HepG2 (cell line): ENCODE measurements around the gene SYNE1. TPM values are rescaled to one million over a fixed set of nuclear protein-coding genes. Genes with fewer than 3 reads are reported as not detected.

Experiments
- ATAC-seq: fragments of 200-7000 bp; cut with Tn5 transposase; 3 replicates; pipeline ENCODE4 v1.9.1; 2020; ENCODE audit warnings: mild to moderate bottlenecking, moderate library complexity
- BruUV-seq: library from RNA; stranded (reverse); fragments of 400-500 nt; replicated peaks from 2 replicates; lab custom pipeline; 2021; lab: Mats Ljungman, UMichigan
- CTCF ChIA-PET: fragments of 300-600 bp; formaldehyde crosslinking; extraction: SDS; loops from one replicate; lab custom pipeline; 2021; ENCODE audit warnings: low total read pairs, inconsistent platforms, low intra/inter-chr PET ratio; lab: Yijun Ruan, JAX
- POLR2A ChIA-PET: fragments of 350-600 bp; sonication (Branson Sonifier 250); formaldehyde crosslinking; loops from one replicate; lab custom pipeline; 2020; ENCODE audit warnings: antibody characterized with exemption, inconsistent platforms; lab: Yijun Ruan, JAX
- DNase-seq: peaks from one replicate; pipeline ENCODE4 v3.0.0-alpha.2; 2015; ENCODE audit warnings: low spot score
- FAIRE-seq: peaks from 3 replicates; lab custom pipeline; 2011; peaks lifted over from hg19 to GRCh38; lab: Jason Lieb, UNC
- H2AFZ ChIP-seq: one replicate; pipeline ENCODE4 v1.6.1; 2011; ENCODE audit warnings: low read length, inconsistent platforms
- H3K27ac ChIP-seq: fragments of 300-600 bp; 3 replicates; pipeline ENCODE4 v1.8.0; 2011; ENCODE audit warnings: mixed run types, mild to moderate bottlenecking, mixed read lengths, low read length, inconsistent platforms; ENCODE audit not compliant: insufficient read depth; ENCODE audit errors: extremely low read length
- H3K27me3 ChIP-seq, 2 experiments: fragments of 200-600 bp in 1 of 2; 2 replicates in 1 of 2; 3 replicates in 1 of 2; pipeline versions ENCODE4 v1.6.0 to v1.8.0; 2011; ENCODE audit warnings: low read length in 2 of 2, mild to moderate bottlenecking in 2 of 2, moderate library complexity in 2 of 2, inconsistent platforms in 1 of 2; ENCODE audit not compliant: insufficient read depth in 2 of 2, control insufficient read depth in 1 of 2
- H3K36me3 ChIP-seq, 2 experiments: fragments of 200-600 bp in 1 of 2; replicated peaks in 1 of 2; 2 replicates in 1 of 2; 3 replicates in 1 of 2; pipeline versions ENCODE4 v1.5.1 to v1.8.0; 2011; ENCODE audit warnings: low read length in 2 of 2, inconsistent platforms in 1 of 2; ENCODE audit not compliant: insufficient read depth in 2 of 2, control insufficient read depth in 1 of 2
- H3K4me1 ChIP-seq: 2 replicates; pipeline ENCODE4 v1.5.1; 2012; ENCODE audit warnings: low read length, inconsistent platforms; ENCODE audit not compliant: insufficient read depth
- H3K4me2 ChIP-seq: 2 replicates; pipeline ENCODE4 v1.6.0; 2011; ENCODE audit warnings: low read depth, low read length, inconsistent platforms
- H3K4me3 ChIP-seq, 3 experiments: fragments of 200-600 bp in 1 of 3; sonication (generic), shearing (Covaris generic) in 1 of 3; replicated peaks in 1 of 3; 2 replicates each; pipeline ENCODE4 v1.5.1; 2011 to 2016; ENCODE audit warnings: low read length in 3 of 3, inconsistent platforms in 2 of 3, low read depth in 2 of 3, mild to moderate bottlenecking in 2 of 3, control low read depth in 1 of 3, mixed read lengths in 1 of 3; ENCODE audit not compliant: insufficient read depth in 1 of 3
- H3K79me2 ChIP-seq: one replicate; pipeline ENCODE4 v1.6.1; 2011; ENCODE audit warnings: low read length, inconsistent platforms; ENCODE audit not compliant: insufficient read depth
- H3K9ac ChIP-seq: 2 replicates; pipeline ENCODE4 v1.6.0; 2011; ENCODE audit warnings: mild to moderate bottlenecking, low read depth, low read length, inconsistent platforms; ENCODE audit not compliant: insufficient read depth
- H3K9me3 ChIP-seq: 2 replicates; pipeline ENCODE4 v1.5.1; 2012; ENCODE audit warnings: mild to moderate bottlenecking, low read length
- H4K20me1 ChIP-seq: 2 replicates; pipeline ENCODE4 v1.6.0; 2011; ENCODE audit warnings: inconsistent platforms, mild to moderate bottlenecking, low read length, moderate library complexity; ENCODE audit not compliant: insufficient read depth
- DDIT3 ChIP-seq: sonication (generic); formaldehyde crosslinking; IDR thresholded peaks from 2 replicates; pipeline ENCODE4 v1.4.0; 2020; ENCODE audit warnings: mild to moderate bottlenecking, missing genetic modification reagents
- MIXL1 ChIP-seq: IDR thresholded peaks from 2 replicates; pipeline ENCODE4 v1.6.1; 2016
- NFYB ChIP-seq: sonication (generic); formaldehyde crosslinking; IDR thresholded peaks from 2 replicates; pipeline ENCODE4 v1.4.0; 2020; ENCODE audit warnings: missing genetic modification reagents
- SRSF9 ChIP-seq: fragments of 200-400 bp; formaldehyde crosslinking; IDR thresholded peaks from 2 replicates; pipeline ENCODE4 v1.6.1; 2018; ENCODE audit warnings: borderline replicate concordance, mild to moderate bottlenecking, low read depth, low read length; ENCODE audit not compliant: insufficient read depth, poor library complexity, severe bottlenecking
- WGBS: methylation state at CpG from one replicate; pipeline ENCODE4 v1.1.6; 2017; ENCODE audit warnings: low lambda C conversion rate; 5-methylcytosine and 5-hydroxymethylcytosine counted together
- in situ Hi-C: cut with HindIII; loops from 2 replicates; pipeline ENCODE4 v1.10.0; 2017; ENCODE audit warnings: low pct_unique_long_range_greater_than_20kb; ENCODE audit not compliant: extremely low pct_ligation_motif_present
- intact Hi-C: fragments of 100-400 bp; cut with micrococcal nuclease; formaldehyde crosslinking; loops from one replicate; pipeline ENCODE4 v1.10.0; 2022; ENCODE audit not compliant: unreplicated experiment
- polyA plus RNA-seq, 8 experiments: library from polyadenylated mRNA; depleted of rRNA in 3 of 8; stranded (reverse) in 7 of 8; unstranded in 1 of 8; fragments of >200 nt; fragmentation: Illumina TruSeq in 4 of 8; extraction: Trizol in 4 of 8; gene quantifications; 2 replicates each; pipeline versions ENCODE4 v1.2.1 to v1.2.3, GENCODE V29; 2011 to 2016; ENCODE audit warnings: low read depth in 4 of 8, missing spikeins in 1 of 8, mixed read lengths in 1 of 8; ENCODE audit not compliant: insufficient read depth in 1 of 8
- total RNA-seq, 5 experiments: library from RNA; depleted of rRNA; stranded (reverse); fragments of >200 nt; fragmentation: Illumina TruSeq; extraction: Trizol; gene quantifications; 2 replicates each; pipeline ENCODE4 v1.2.3, GENCODE V29; 2016; ENCODE audit warnings: low read depth in 1 of 5

SYNE1 gene
- total and polyA plus RNA-seq, 2 of the 13 experiments (the other 11 are each of a cell fraction or from before 2014, with no cell fraction given): 5.5 to 15.9 TPM

GRCh38 chr6:152123076-152123475 lies 514.1 kb downstream of the SYNE1 start:
- in situ Hi-C loops: loop anchor here (5.0 kb wide), 2 partner anchors 361 to 446 kb away; no protein-coding TSS in a partner anchor
- CTCF ChIA-PET: no interaction called here

GRCh38 chr6:152122434-152122833 lies 514.7 kb downstream of the SYNE1 start:
- no peak for TF ChIP-seq DDIT3 (CRISPR knock-in tag)
- no peak for ATAC-seq
- Histone ChIP-seq H3K4me2 (no peak overlapping the region), H2AFZ (no peak overlapping the region), H3K9me3 (no peaks in the 10 kb centered on the region), H3K9ac (no peak overlapping the region), H3K79me2 (no peaks in the 10 kb centered on the region), H3K27ac (no peak overlapping the region), H3K4me1 (no peaks in the 10 kb centered on the region), H4K20me1 (no peaks in the 10 kb centered on the region; the same call in 1 of the 2 replicates), H3K36me3 (no peaks in the 10 kb centered on the region), H3K27me3 (no peaks in the 10 kb centered on the region), H3K4me3 (no peak overlapping the region)
- ChIA-PET CTCF (no interaction called here), POLR2A (no interaction called here)
- 91% methylated on average over 11 of the region's 12 CpGs for WGBS
- intact Hi-C loops (loop anchor here (10.0 kb wide), 1 partner anchor 678 kb away; no protein-coding TSS in a partner anchor), in situ Hi-C loops (loop anchor here (5.0 kb wide), 2 partner anchors 360 to 445 kb away; no protein-coding TSS in a partner anchor)
- BruUV-seq: no TSS peak
- no peak for FAIRE-seq
- DNase-seq: no peak

More at GRCh38 chr6:152123076-152123475, 514.1 kb downstream of the SYNE1 start:
- POLR2A ChIA-PET: no interaction called here
- H3K9ac ChIP-seq: no peak overlapping the region
- no TSS peak for BruUV-seq
- no peak overlapping the region for H3K27ac ChIP-seq
- H3K4me3 ChIP-seq: no peak overlapping the region
- FAIRE-seq (no peak), DNase-seq (no peak), ATAC-seq (no peak)
- intact Hi-C loops: loop anchor here (10.0 kb wide), 1 partner anchor 678 kb away; no protein-coding TSS in a partner anchor
- H3K9me3 ChIP-seq: no peaks in the 10 kb centered on the region
- H2AFZ ChIP-seq: no peak overlapping the region
- H3K36me3 ChIP-seq: no peaks in the 10 kb centered on the region
- no peaks in the 10 kb centered on the region for H3K27me3 ChIP-seq
- no peaks in the 10 kb centered on the region for H3K79me2 ChIP-seq
- H3K4me2 ChIP-seq: no peak overlapping the region
- WGBS: 90% methylated on average over 3 of the region's 3 CpGs
- no peaks in the 10 kb centered on the region; the same call in 1 of the 2 replicates for H4K20me1 ChIP-seq
- TF ChIP-seq NFYB (CRISPR knock-in tag) (no peak), MIXL1 (no peak), SRSF9 (no peak)
- H3K4me1 ChIP-seq: no peaks in the 10 kb centered on the region
